HEK293 (cell line): ENCODE results near the gene RNF215.
A peak's percentile ranks its signal among the peaks of the same experiment; 100 is the strongest.

Experiments
- IKZF3 ChIP-seq: fragments of 450-650 bp; IDR thresholded peaks from 2 replicates; pipeline ENCODE4 v1.5.0; 2018; ENCODE audit warnings: missing biosample characterization, mild to moderate bottlenecking, missing genetic modification characterization, moderate library complexity
- KLF16 ChIP-seq: fragments of 450-650 bp; formaldehyde crosslinking; IDR thresholded peaks from 2 replicates; pipeline ENCODE4 v1.5.1; 2017; ENCODE audit warnings: missing biosample characterization, missing genetic modification characterization
- SP2 ChIP-seq: fragments of 450-650 bp; formaldehyde crosslinking; IDR thresholded peaks from 2 replicates; pipeline ENCODE4 v1.5.1; 2016; ENCODE audit warnings: missing biosample characterization, missing genetic modification characterization
- YY1 ChIP-seq: fragments of 450-650 bp; formaldehyde crosslinking; IDR thresholded peaks from 2 replicates; pipeline ENCODE4 v1.5.1; 2018; ENCODE audit warnings: missing biosample characterization, missing genetic modification characterization
- ZBTB8A ChIP-seq: fragments of 450-650 bp; formaldehyde crosslinking; IDR thresholded peaks from 2 replicates; pipeline ENCODE4 v1.5.1; 2016; ENCODE audit warnings: missing biosample characterization, missing genetic modification characterization
- ZNF114 ChIP-seq: fragments of 450-650 bp; formaldehyde crosslinking; IDR thresholded peaks from 2 replicates; pipeline ENCODE4 v1.5.0; 2017; ENCODE audit warnings: missing biosample characterization, missing genetic modification characterization
- ZNF146 ChIP-seq: fragments of 450-650 bp; formaldehyde crosslinking; IDR thresholded peaks from 2 replicates; pipeline ENCODE4 v1.5.1; 2016; ENCODE audit warnings: missing biosample characterization, missing genetic modification characterization
- ZNF175 ChIP-seq: fragments of 450-650 bp; formaldehyde crosslinking; IDR thresholded peaks from 2 replicates; pipeline ENCODE4 v1.5.1; 2016; ENCODE audit warnings: missing biosample characterization, missing genetic modification characterization
- ZNF221 ChIP-seq: fragments of 450-650 bp; formaldehyde crosslinking; IDR thresholded peaks from 2 replicates; pipeline ENCODE4 v1.5.1; 2017; ENCODE audit warnings: missing biosample characterization, missing genetic modification characterization, borderline replicate concordance
- ZNF223 ChIP-seq: fragments of 450-650 bp; formaldehyde crosslinking; IDR thresholded peaks from 2 replicates; pipeline ENCODE4 v1.5.1; 2016; ENCODE audit warnings: missing biosample characterization, missing genetic modification characterization
- ZNF23 ChIP-seq: fragments of 450-650 bp; formaldehyde crosslinking; IDR thresholded peaks from 2 replicates; pipeline ENCODE4 v1.5.1; 2016; ENCODE audit warnings: missing biosample characterization, missing genetic modification characterization, borderline replicate concordance
- ZNF24 ChIP-seq: fragments of 450-650 bp; formaldehyde crosslinking; IDR thresholded peaks from 2 replicates; pipeline ENCODE4 v1.5.1; 2016; ENCODE audit warnings: missing biosample characterization, missing genetic modification characterization
- ZNF266 ChIP-seq: fragments of 450-650 bp; formaldehyde crosslinking; IDR thresholded peaks from 2 replicates; pipeline ENCODE4 v1.5.1; 2016; ENCODE audit warnings: missing biosample characterization, missing genetic modification characterization, low read depth
- ZNF302 ChIP-seq: fragments of 450-650 bp; formaldehyde crosslinking; IDR thresholded peaks from 2 replicates; pipeline ENCODE4 v1.5.1; 2016; ENCODE audit warnings: missing biosample characterization, missing genetic modification characterization, low read depth
- ZNF335 ChIP-seq: fragments of 450-650 bp; formaldehyde crosslinking; conservative IDR thresholded peaks from 2 replicates; pipeline ENCODE4 v1.5.1; 2016; ENCODE audit warnings: missing biosample characterization, missing genetic modification characterization
- ZNF558 ChIP-seq: fragments of 450-650 bp; formaldehyde crosslinking; IDR thresholded peaks from 2 replicates; pipeline ENCODE4 v1.5.1; 2016; ENCODE audit warnings: missing biosample characterization, missing genetic modification characterization
- ZNF560 ChIP-seq: fragments of 450-650 bp; formaldehyde crosslinking; IDR thresholded peaks from 2 replicates; pipeline ENCODE4 v1.5.1; 2017; ENCODE audit warnings: missing biosample characterization, missing genetic modification characterization, borderline replicate concordance
- ZNF596 ChIP-seq: fragments of 450-650 bp; IDR thresholded peaks from 2 replicates; pipeline ENCODE4 v1.5.0; 2018; ENCODE audit warnings: missing biosample characterization, mild to moderate bottlenecking, missing genetic modification characterization, moderate library complexity
- ZNF76 ChIP-seq: fragments of 450-650 bp; formaldehyde crosslinking; IDR thresholded peaks from 2 replicates; pipeline ENCODE4; 2016; ENCODE audit warnings: low read depth, missing biosample characterization, missing genetic modification characterization, borderline replicate concordance
- ZNF768 ChIP-seq: fragments of 450-650 bp; formaldehyde crosslinking; IDR thresholded peaks from 2 replicates; pipeline ENCODE4 v1.5.1; 2018; ENCODE audit warnings: missing biosample characterization, mild to moderate bottlenecking, missing genetic modification characterization
- ZNF792 ChIP-seq: fragments of 450-650 bp; formaldehyde crosslinking; IDR thresholded peaks from 2 replicates; pipeline ENCODE4 v1.5.1; 2016; ENCODE audit warnings: missing biosample characterization, missing genetic modification characterization
- TF ChIP-seq, protein P1 (sequence below): fragments of 450-650 bp; formaldehyde crosslinking; IDR thresholded peaks from 2 replicates; pipeline ENCODE4 v1.5.1; 2016; ENCODE audit warnings: missing biosample characterization, missing genetic modification characterization
- TF ChIP-seq, protein P2 (sequence below): fragments of 450-650 bp; formaldehyde crosslinking; IDR thresholded peaks from 2 replicates; pipeline ENCODE4 v1.5.1; 2016; ENCODE audit warnings: missing biosample characterization, missing genetic modification characterization
- TF ChIP-seq, protein P3 (sequence below): fragments of 450-650 bp; formaldehyde crosslinking; IDR thresholded peaks from 2 replicates; pipeline ENCODE4 v1.5.1; 2016; ENCODE audit warnings: missing biosample characterization, missing genetic modification characterization
- TF ChIP-seq, protein P4 (sequence below): fragments of 450-650 bp; formaldehyde crosslinking; IDR thresholded peaks from 2 replicates; pipeline ENCODE4 v1.5.1; 2016; ENCODE audit warnings: missing biosample characterization, missing genetic modification characterization
- TF ChIP-seq, protein P5 (sequence below): fragments of 450-650 bp; formaldehyde crosslinking; IDR thresholded peaks from 2 replicates; pipeline ENCODE4 v1.5.1; 2016; ENCODE audit warnings: missing biosample characterization, missing genetic modification characterization

The RNF215 gene

DNA sequence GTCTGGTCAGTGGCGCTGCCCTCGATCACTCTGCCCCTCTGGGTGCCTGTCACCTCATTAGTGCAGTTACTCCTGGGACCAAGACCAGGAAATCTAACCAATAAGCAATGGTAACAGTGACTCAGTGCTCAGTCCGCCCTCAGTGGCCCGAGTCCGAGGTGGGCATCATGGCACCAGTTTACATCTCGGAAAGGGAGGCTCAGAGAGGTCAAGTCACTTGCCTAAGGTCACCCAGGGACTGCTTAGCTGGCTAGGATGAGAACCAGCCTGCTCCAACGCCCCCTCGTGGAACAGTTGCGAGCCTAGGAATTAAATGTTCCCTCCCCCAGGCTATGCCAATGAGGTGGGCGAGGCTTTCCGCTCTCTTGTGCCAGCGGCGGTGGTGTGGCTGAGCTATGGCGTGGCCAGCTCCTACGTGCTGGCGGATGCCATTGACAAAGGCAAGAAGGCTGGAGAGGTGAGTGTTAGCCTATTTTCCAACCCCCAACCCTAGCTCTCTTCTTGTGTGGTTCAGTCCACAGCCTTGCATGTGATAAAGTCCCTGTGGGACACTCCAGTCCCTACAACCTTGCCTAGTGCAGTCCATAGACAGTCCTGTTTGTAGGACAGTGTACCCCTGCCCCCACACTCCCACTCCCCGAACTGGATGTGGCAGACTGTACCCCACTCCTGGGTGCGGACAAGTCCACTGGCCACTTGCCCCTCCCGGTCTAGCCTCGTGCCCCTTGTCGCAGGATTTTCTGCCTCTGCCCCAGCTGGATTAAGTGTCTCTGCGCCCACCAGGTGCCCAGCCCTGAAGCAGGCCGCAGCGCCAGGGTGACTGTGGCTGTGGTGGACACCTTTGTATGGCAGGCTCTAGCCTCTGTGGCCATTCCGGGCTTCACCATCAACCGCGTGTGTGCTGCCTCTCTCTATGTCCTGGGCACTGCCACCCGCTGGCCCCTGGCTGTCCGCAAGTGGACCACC, 39.5 kb upstream of the RNF215 start (continued):
- TF ChIP-seq, protein P1, sequence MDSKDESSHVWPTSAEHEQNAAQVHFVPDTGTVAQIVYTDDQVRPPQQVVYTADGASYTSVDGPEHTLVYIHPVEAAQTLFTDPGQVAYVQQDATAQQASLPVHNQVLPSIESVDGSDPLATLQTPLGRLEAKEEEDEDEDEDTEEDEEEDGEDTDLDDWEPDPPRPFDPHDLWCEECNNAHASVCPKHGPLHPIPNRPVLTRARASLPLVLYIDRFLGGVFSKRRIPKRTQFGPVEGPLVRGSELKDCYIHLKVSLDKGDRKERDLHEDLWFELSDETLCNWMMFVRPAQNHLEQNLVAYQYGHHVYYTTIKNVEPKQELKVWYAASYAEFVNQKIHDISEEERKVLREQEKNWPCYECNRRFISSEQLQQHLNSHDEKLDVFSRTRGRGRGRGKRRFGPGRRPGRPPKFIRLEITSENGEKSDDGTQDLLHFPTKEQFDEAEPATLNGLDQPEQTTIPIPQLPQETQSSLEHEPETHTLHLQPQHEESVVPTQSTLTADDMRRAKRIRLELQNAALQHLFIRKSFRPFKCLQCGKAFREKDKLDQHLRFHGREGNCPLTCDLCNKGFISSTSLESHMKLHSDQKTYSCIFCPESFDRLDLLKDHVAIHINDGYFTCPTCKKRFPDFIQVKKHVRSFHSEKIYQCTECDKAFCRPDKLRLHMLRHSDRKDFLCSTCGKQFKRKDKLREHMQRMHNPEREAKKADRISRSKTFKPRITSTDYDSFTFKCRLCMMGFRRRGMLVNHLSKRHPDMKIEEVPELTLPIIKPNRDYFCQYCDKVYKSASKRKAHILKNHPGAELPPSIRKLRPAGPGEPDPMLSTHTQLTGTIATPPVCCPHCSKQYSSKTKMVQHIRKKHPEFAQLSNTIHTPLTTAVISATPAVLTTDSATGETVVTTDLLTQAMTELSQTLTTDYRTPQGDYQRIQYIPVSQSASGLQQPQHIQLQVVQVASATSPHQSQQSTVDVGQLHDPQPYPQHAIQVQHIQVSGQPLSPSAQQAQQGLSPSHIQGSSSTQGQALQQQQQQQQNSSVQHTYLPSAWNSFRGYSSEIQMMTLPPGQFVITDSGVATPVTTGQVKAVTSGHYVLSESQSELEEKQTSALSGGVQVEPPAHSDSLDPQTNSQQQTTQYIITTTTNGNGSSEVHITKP (tag by site-specific recombination) = peak; percentile 90
- TF ChIP-seq, protein P2, sequence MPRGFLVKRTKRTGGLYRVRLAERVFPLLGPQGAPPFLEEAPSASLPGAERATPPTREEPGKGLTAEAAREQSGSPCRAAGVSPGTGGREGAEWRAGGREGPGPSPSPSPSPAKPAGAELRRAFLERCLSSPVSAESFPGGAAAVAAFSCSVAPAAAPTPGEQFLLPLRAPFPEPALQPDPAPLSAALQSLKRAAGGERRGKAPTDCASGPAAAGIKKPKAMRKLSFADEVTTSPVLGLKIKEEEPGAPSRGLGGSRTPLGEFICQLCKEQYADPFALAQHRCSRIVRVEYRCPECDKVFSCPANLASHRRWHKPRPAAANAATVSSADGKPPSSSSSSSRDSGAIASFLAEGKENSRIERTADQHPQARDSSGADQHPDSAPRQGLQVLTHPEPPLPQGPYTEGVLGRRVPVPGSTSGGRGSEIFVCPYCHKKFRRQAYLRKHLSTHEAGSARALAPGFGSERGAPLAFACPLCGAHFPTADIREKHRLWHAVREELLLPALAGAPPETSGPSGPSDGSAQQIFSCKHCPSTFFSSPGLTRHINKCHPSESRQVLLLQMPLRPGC (tag by site-specific recombination) = no peak
- TF ChIP-seq ZNF221 (tag by site-specific recombination) (no peak), ZNF146 (tag by site-specific recombination) (no peak), ZNF23 (tag by site-specific recombination) (no peak), SP2 (tag by site-specific recombination) (no peak), ZNF792 (no peak), ZNF266 (tag by site-specific recombination) (no peak), IKZF3 (tag by site-specific recombination) (no peak), ZNF114 (tag by site-specific recombination) (no peak), ZNF24 (tag by site-specific recombination) (no peak), ZNF302 (tag by site-specific recombination) (no peak), ZNF558 (tag by site-specific recombination) (no peak), ZNF335 (tag by site-specific recombination) (no peak), ZNF76 (no peak), ZBTB8A (tag by site-specific recombination) (no peak), ZNF175 (tag by site-specific recombination) (no peak), YY1 (tag by site-specific recombination) (no peak), KLF16 (tag by site-specific recombination) (peak; percentile 78; the same call in 1 of the 2 replicates), ZNF223 (tag by site-specific recombination) (no peak), ZNF596 (tag by site-specific recombination) (no peak), ZNF768 (tag by site-specific recombination) (peak; percentile 99; the same call in 1 of the 2 replicates), ZNF560 (no peak)
- TF ChIP-seq, protein P3, sequence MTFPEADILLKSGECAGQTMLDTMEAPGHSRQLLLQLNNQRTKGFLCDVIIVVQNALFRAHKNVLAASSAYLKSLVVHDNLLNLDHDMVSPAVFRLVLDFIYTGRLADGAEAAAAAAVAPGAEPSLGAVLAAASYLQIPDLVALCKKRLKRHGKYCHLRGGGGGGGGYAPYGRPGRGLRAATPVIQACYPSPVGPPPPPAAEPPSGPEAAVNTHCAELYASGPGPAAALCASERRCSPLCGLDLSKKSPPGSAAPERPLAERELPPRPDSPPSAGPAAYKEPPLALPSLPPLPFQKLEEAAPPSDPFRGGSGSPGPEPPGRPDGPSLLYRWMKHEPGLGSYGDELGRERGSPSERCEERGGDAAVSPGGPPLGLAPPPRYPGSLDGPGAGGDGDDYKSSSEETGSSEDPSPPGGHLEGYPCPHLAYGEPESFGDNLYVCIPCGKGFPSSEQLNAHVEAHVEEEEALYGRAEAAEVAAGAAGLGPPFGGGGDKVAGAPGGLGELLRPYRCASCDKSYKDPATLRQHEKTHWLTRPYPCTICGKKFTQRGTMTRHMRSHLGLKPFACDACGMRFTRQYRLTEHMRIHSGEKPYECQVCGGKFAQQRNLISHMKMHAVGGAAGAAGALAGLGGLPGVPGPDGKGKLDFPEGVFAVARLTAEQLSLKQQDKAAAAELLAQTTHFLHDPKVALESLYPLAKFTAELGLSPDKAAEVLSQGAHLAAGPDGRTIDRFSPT (tag by site-specific recombination) = peak; percentile 85
- TF ChIP-seq, protein P4, sequence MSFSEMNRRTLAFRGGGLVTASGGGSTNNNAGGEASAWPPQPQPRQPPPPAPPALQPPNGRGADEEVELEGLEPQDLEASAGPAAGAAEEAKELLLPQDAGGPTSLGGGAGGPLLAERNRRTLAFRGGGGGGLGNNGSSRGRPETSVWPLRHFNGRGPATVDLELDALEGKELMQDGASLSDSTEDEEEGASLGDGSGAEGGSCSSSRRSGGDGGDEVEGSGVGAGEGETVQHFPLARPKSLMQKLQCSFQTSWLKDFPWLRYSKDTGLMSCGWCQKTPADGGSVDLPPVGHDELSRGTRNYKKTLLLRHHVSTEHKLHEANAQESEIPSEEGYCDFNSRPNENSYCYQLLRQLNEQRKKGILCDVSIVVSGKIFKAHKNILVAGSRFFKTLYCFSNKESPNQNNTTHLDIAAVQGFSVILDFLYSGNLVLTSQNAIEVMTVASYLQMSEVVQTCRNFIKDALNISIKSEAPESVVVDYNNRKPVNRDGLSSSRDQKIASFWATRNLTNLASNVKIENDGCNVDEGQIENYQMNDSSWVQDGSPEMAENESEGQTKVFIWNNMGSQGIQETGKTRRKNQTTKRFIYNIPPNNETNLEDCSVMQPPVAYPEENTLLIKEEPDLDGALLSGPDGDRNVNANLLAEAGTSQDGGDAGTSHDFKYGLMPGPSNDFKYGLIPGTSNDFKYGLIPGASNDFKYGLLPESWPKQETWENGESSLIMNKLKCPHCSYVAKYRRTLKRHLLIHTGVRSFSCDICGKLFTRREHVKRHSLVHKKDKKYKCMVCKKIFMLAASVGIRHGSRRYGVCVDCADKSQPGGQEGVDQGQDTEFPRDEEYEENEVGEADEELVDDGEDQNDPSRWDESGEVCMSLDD = no peak
- TF ChIP-seq, protein P5, sequence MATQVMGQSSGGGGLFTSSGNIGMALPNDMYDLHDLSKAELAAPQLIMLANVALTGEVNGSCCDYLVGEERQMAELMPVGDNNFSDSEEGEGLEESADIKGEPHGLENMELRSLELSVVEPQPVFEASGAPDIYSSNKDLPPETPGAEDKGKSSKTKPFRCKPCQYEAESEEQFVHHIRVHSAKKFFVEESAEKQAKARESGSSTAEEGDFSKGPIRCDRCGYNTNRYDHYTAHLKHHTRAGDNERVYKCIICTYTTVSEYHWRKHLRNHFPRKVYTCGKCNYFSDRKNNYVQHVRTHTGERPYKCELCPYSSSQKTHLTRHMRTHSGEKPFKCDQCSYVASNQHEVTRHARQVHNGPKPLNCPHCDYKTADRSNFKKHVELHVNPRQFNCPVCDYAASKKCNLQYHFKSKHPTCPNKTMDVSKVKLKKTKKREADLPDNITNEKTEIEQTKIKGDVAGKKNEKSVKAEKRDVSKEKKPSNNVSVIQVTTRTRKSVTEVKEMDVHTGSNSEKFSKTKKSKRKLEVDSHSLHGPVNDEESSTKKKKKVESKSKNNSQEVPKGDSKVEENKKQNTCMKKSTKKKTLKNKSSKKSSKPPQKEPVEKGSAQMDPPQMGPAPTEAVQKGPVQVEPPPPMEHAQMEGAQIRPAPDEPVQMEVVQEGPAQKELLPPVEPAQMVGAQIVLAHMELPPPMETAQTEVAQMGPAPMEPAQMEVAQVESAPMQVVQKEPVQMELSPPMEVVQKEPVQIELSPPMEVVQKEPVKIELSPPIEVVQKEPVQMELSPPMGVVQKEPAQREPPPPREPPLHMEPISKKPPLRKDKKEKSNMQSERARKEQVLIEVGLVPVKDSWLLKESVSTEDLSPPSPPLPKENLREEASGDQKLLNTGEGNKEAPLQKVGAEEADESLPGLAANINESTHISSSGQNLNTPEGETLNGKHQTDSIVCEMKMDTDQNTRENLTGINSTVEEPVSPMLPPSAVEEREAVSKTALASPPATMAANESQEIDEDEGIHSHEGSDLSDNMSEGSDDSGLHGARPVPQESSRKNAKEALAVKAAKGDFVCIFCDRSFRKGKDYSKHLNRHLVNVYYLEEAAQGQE (tag by site-specific recombination) = no peak
